Omental fat pad (tissue), 4 donors: ENCODE measurements around the gene PAM16. TPM values are rescaled to one million over a fixed set of nuclear protein-coding genes. Genes with fewer than 3 reads are reported as not detected.

Source experiments
- ATAC-seq: fragments of 150-250 bp; one replicate; pipeline ENCODE4 v1.9.1; 2016; ENCODE audit warnings: mild to moderate bottlenecking, moderate library complexity; ENCODE audit not compliant: low FRiP score
- DNase-seq: peaks from one replicate; pipeline ENCODE4 v3.0.0-alpha.2; 2019; ENCODE audit warnings: low spot score
- CTCF ChIP-seq, 3 donors: fragments of 450-650 bp; IDR thresholded peaks; one replicate each; pipeline ENCODE4 v1.5.1; 2016 to 2017; ENCODE audit warnings: antibody characterized with exemption in 3 of 3, mild to moderate bottlenecking in 3 of 3, moderate library complexity in 2 of 3
- total RNA-seq, 4 donors: library from RNA; depleted of rRNA; stranded (reverse); fragments of >200 nt; gene quantifications; one replicate each; pipeline ENCODE4 v1.1.0, GENCODE V29; 2016

Gene PAM16
- total RNA-seq, 4 donors from 2014 or later, result 32.7 to 53.9 (median 41.8) TPM

GRCh38 chr16:4298761-4299522 lies 52.2 kb downstream of the PAM16 start:
- ATAC-seq (peak; percentile 95), DNase-seq (peak; percentile 32)
- TF ChIP-seq CTCF (IDR thresholded peaks at IDR 0.05), result no peak

- ATAC-seq (no peak), DNase-seq (no peak)
- TF ChIP-seq CTCF (IDR thresholded peaks at IDR 0.05), result no peak
Observed at GRCh38 chr16:4297480-4297879, 53.6 kb downstream of the PAM16 start.

GRCh38 chr16:4295581-4295980 lies 55.5 kb downstream of the PAM16 start:
- DNase-seq (no peak), ATAC-seq (no peak)
- TF ChIP-seq CTCF (IDR thresholded peaks at IDR 0.05), result no peak

GRCh38 chr16:4293822-4294457 lies 57.2 kb downstream of the PAM16 start:
- ATAC-seq, result peak; percentile 75
- DNase-seq, result no peak
- no peak for TF ChIP-seq CTCF (IDR thresholded peaks at IDR 0.05)

GRCh38 chr16:4293181-4293716 lies 57.9 kb downstream of the PAM16 start:
- TF ChIP-seq CTCF (IDR thresholded peaks at IDR 0.05), result no peak
- ATAC-seq (no peak), DNase-seq (no peak)

GRCh38 chr16:4291699-4292098 lies 59.4 kb downstream of the PAM16 start:
- DNase-seq (no peak), ATAC-seq (no peak)
- TF ChIP-seq CTCF (IDR thresholded peaks at IDR 0.05), result no peak

Other genes starting within 250 kb of the PAM16 start
- 10 to 100 TPM in 3 of 4 donors, 1 to 10 TPM in 1; 8.5 to 16.6 (median 11.5) TPM for gene ADCY9, start 234.9 kb downstream of the PAM16 start, total RNA-seq
- 1 to 10 TPM in 3 of 4 donors, under 1 TPM in 1; 0.84 to 4.4 (median 1.9) TPM for gene SRL, start 109.2 kb downstream of the PAM16 start, total RNA-seq
- gene TFAP4, start 78.3 kb downstream of the PAM16 start, total RNA-seq, result 10 to 100 TPM in 1 of 4 donors, 1 to 10 TPM in 3; 2.9 to 16.9 (median 4.7) TPM
- 1 to 10 TPM; 1.9 to 4.9 (median 3.0) TPM for gene GLIS2, start 35.3 kb downstream of the PAM16 start, total RNA-seq
- gene VASN, start 20.5 kb upstream of the PAM16 start, total RNA-seq, result 10 to 100 TPM; 10.8 to 40.0 (median 25.8) TPM
- gene CORO7, start 65.3 kb upstream of the PAM16 start, total RNA-seq, result 10 to 100 TPM; 15.1 to 46.3 (median 27.5) TPM
- 10 to 100 TPM; 40.5 to 47.1 (median 42.3) TPM for gene DNAJA3, start 74.5 kb upstream of the PAM16 start, total RNA-seq
- 10 to 100 TPM; 27.9 to 56.8 (median 44.5) TPM for gene NMRAL1, start 123.3 kb upstream of the PAM16 start, total RNA-seq
- 100 to 1,000 TPM in 1 of 4 donors, 10 to 100 TPM in 3; 82.8 to 105 (median 96.5) TPM for gene HMOX2, start 125.1 kb upstream of the PAM16 start, total RNA-seq
- gene CDIP1, start 187.5 kb upstream of the PAM16 start, total RNA-seq, result 10 to 100 TPM; 12.7 to 18.8 (median 14.2) TPM
- gene C16orf96, start 205.0 kb upstream of the PAM16 start, total RNA-seq, result under 1 TPM in 2 of 4 donors, not detected in 2; 0.19 to 0.36 TPM